Tracheal epithelial cell (primary cell): ENCODE results near the gene XRCC1. TPM values are rescaled to one million over a fixed set of nuclear protein-coding genes. Genes with fewer than 3 reads are reported as not detected.

Experiments used
- total RNA-seq: library from RNA; depleted of rRNA; stranded (reverse); fragments of >200 nt; gene quantifications from 2 replicates; pipeline ENCODE4 v1.2.1, GENCODE V29; 2014

XRCC1 gene
- total RNA-seq: 9.6 and 12.1 TPM in 2 replicates

GRCh38 chr19:43575156-43575950, at the start of gene XRCC1, which contains the start of gene PINLYP:
Gene XRCC1, minus strand, starts transcription at chr19:43575527. Its CDS starts 69 bp downstream, at chr19:43575458.
Gene PINLYP, plus strand, starts transcription at chr19:43575801. Its CDS starts 1,391 bp downstream, at chr19:43577192.

GRCh38 chr19:43619262-43620060, 44.1 kb upstream of the XRCC1 start, which contains the start of gene ZNF428:
Gene ZNF428, minus strand, starts transcription at chr19:43619629. Its CDS starts 5,325 bp downstream, at chr19:43614304.

GRCh38 chr19:43611788-43612187, 36.5 kb upstream of the XRCC1 start, which contains the start of gene SRRM5:
Gene SRRM5, plus strand, starts transcription at chr19:43612088. Its CDS starts 34 bp downstream, at chr19:43612122.

GRCh38 chr19:43595999-43596841, 20.9 kb upstream of the XRCC1 start, which contains the start of the genes IRGQ and ZNF576:
Gene IRGQ, minus strand, starts transcription at chr19:43596134. Its CDS starts 796 bp downstream, at chr19:43595338.
Gene ZNF576, plus strand, starts transcription at chr19:43596595. Its CDS starts 514 bp downstream, at chr19:43597109.

GRCh38 chr19:43532962-43533545, 42.3 kb downstream of the XRCC1 start, which contains the start of gene ZNF575:
Gene ZNF575, plus strand, starts transcription at chr19:43533188. Its CDS starts 1,235 bp downstream, at chr19:43534423.

GRCh38 chr19:43526884-43527859, 48.2 kb downstream of the XRCC1 start, which contains the start of gene ETHE1:
Gene ETHE1, minus strand, starts transcription at chr19:43527201. Its CDS starts 24 bp downstream, at chr19:43527177.

GRCh38 chr19:43504426-43505185, 70.7 kb downstream of the XRCC1 start, which contains the start of gene PHLDB3:
Gene PHLDB3, minus strand, starts transcription at chr19:43504746. Its CDS starts 628 bp downstream, at chr19:43504118.

Other genes starting within 250 kb of the XRCC1 start
- 0.48 TPM in 1 of 2 replicates, not detected in the other for gene CD177, start 221.8 kb downstream of the XRCC1 start, total RNA-seq
- gene TEX101, start 160.6 kb downstream of the XRCC1 start, total RNA-seq: not detected in 2 replicates
- 4.9 and 13.0 TPM in 2 replicates for gene LYPD3, start 109.9 kb downstream of the XRCC1 start, total RNA-seq
- 23.1 and 29.4 TPM in 2 replicates for gene PHLDB3, start 70.8 kb downstream of the XRCC1 start, total RNA-seq
- gene ETHE1, start 48.3 kb downstream of the XRCC1 start, total RNA-seq: 185 and 221 TPM in 2 replicates
- not detected in 2 replicates for gene ZNF575, start 42.3 kb downstream of the XRCC1 start, total RNA-seq
- gene PINLYP, start 274 bp upstream of the XRCC1 start, total RNA-seq: 0.64 and 4.1 TPM in 2 replicates
- 14.1 and 18.6 TPM in 2 replicates for gene IRGQ, start 20.6 kb upstream of the XRCC1 start, total RNA-seq
- 10.8 and 16.2 TPM in 2 replicates for gene ZNF576, start 21.1 kb upstream of the XRCC1 start, total RNA-seq
- gene SRRM5, start 36.6 kb upstream of the XRCC1 start, total RNA-seq: not detected in 2 replicates
- gene ZNF428, start 44.1 kb upstream of the XRCC1 start, total RNA-seq: 17.1 and 23.1 TPM in 2 replicates
- gene CADM4, start 64.3 kb upstream of the XRCC1 start, total RNA-seq: 9.6 and 13.3 TPM in 2 replicates
- 28.6 and 292 TPM in 2 replicates for gene PLAUR, start 94.6 kb upstream of the XRCC1 start, total RNA-seq
- gene IRGC, start 140.5 kb upstream of the XRCC1 start, total RNA-seq: not detected in 2 replicates
- 3.9 and 7.5 TPM in 2 replicates for gene SMG9, start 179.4 kb upstream of the XRCC1 start, total RNA-seq
- 22.8 and 24.8 TPM in 2 replicates for gene KCNN4, start 205.4 kb upstream of the XRCC1 start, total RNA-seq
- gene LYPD5, start 226.9 kb upstream of the XRCC1 start, total RNA-seq: 1.5 and 2.7 TPM in 2 replicates